IMR-90 (cell line): ENCODE measurements around the gene HYAL3. TPM values are rescaled to one million over a fixed set of nuclear protein-coding genes. Genes with fewer than 3 reads are reported as not detected.
A peak's percentile ranks its signal among the peaks of the same experiment; 100 is the strongest.

Experiments used
- ATAC-seq: fragments of 200-7000 bp; cut with Tn5 transposase; 2 replicates; pipeline ENCODE4 v1.9.1; 2020; ENCODE audit warnings: low read depth, mild to moderate bottlenecking, moderate library complexity
- BruUV-seq: library from RNA; stranded (reverse); fragments of 400-500 nt; replicated peaks from 2 replicates; lab custom pipeline; 2021; lab: Mats Ljungman, UMichigan
- CTCF ChIA-PET: fragments of 300-600 bp; formaldehyde crosslinking; extraction: SDS; loops from one replicate; lab custom pipeline; 2021; ENCODE audit warnings: antibody characterized with exemption; lab: Yijun Ruan, JAX
- POLR2A ChIA-PET: fragments of 300-600 bp; sonication (Branson Sonifier 250); formaldehyde crosslinking; loops from one replicate; lab custom pipeline; 2022; ENCODE audit warnings: antibody characterized with exemption; ENCODE audit not compliant: unreplicated experiment; lab: Charles Lee
- DNase-seq: peaks from one replicate; pipeline ENCODE4 v3.0.0; 2013
- H2AFZ ChIP-seq: replicated peaks from 2 replicates; pipeline ENCODE3; 2013; ENCODE audit warnings: low read length, mild to moderate bottlenecking; ENCODE audit not compliant: poor library complexity
- H2AK5ac ChIP-seq: 2 replicates; pipeline ENCODE4 v1.6.1; 2013; ENCODE audit warnings: low read depth, low read length, inconsistent platforms
- H2AK9ac ChIP-seq: replicated peaks from 2 replicates; pipeline ENCODE3; 2013; ENCODE audit warnings: mild to moderate bottlenecking, low read depth, low read length, moderate library complexity; ENCODE audit not compliant: poor library complexity
- H2BK120ac ChIP-seq: 2 replicates; pipeline ENCODE4 v1.6.1; 2013; ENCODE audit warnings: low read depth, low read length, inconsistent platforms
- H2BK15ac ChIP-seq: 3 replicates; pipeline ENCODE4 v1.6.1; 2013; ENCODE audit warnings: low read depth, low read length, inconsistent platforms
- H2BK20ac ChIP-seq: 2 replicates; pipeline ENCODE4 v1.6.1; 2013; ENCODE audit warnings: low read depth, mild to moderate bottlenecking, inconsistent platforms, low read length, moderate library complexity
- H2BK5ac ChIP-seq: 2 replicates; pipeline ENCODE4 v1.6.1; 2013; ENCODE audit warnings: mild to moderate bottlenecking, low read depth, low read length, inconsistent platforms; ENCODE audit not compliant: poor library complexity, severe bottlenecking
- H3K14ac ChIP-seq: replicated peaks from 2 replicates; pipeline ENCODE4 v1.6.1; 2013; ENCODE audit warnings: low read depth, low read length, inconsistent platforms
- H3K18ac ChIP-seq: 2 replicates; pipeline ENCODE4 v1.6.1; 2013; ENCODE audit warnings: low read depth, low read length, control low read depth
- H3K23ac ChIP-seq: 2 replicates; pipeline ENCODE4 v1.6.1; 2013; ENCODE audit warnings: low read depth, low read length, inconsistent platforms
- H3K27ac ChIP-seq: 2 replicates; pipeline ENCODE4 v1.5.1; 2013; ENCODE audit warnings: mild to moderate bottlenecking, control low read depth, low read length; ENCODE audit not compliant: insufficient read depth
- H3K27me3 ChIP-seq: 2 replicates; pipeline ENCODE4 v1.6.1; 2013; ENCODE audit warnings: low read length; ENCODE audit not compliant: control insufficient read depth, insufficient read depth
- H3K36me3 ChIP-seq: 2 replicates; pipeline ENCODE4 v1.6.1; 2013; ENCODE audit warnings: low read length, mixed read lengths; ENCODE audit not compliant: control insufficient read depth, insufficient read depth
- H3K4ac ChIP-seq: 2 replicates; pipeline ENCODE4 v1.6.1; 2013; ENCODE audit warnings: low read depth, low read length, inconsistent platforms
- H3K4me1 ChIP-seq: 2 replicates; pipeline ENCODE4 v1.6.1; 2013; ENCODE audit warnings: low read length, mixed read lengths; ENCODE audit not compliant: control insufficient read depth, insufficient read depth
- H3K4me2 ChIP-seq: 2 replicates; pipeline ENCODE4 v1.6.1; 2013; ENCODE audit warnings: low read depth, mild to moderate bottlenecking, control low read depth, low read length, moderate library complexity
- H3K4me3 ChIP-seq: 2 replicates; pipeline ENCODE4 v1.5.1; 2013; ENCODE audit warnings: low read depth, mild to moderate bottlenecking, control low read depth, low read length, moderate library complexity; ENCODE audit not compliant: insufficient read depth
- H3K56ac ChIP-seq: 2 replicates; pipeline ENCODE4 v1.6.1; 2013; ENCODE audit warnings: low read length, inconsistent platforms; ENCODE audit not compliant: insufficient read depth; ENCODE audit errors: extremely low read depth
- H3K79me1 ChIP-seq, 2 experiments: 2 replicates each; pipeline ENCODE4 v1.6.1; 2013; ENCODE audit warnings: low read length in 2 of 2, inconsistent platforms in 1 of 2, low read depth in 1 of 2
- H3K9ac ChIP-seq: 2 replicates; pipeline ENCODE4 v1.6.1; 2013; ENCODE audit warnings: low read depth, low read length, control low read depth
- H3K9me1 ChIP-seq: 2 replicates; pipeline ENCODE4 v1.6.1; 2013; ENCODE audit warnings: low read length, inconsistent platforms; ENCODE audit not compliant: insufficient read depth
- H3K9me3 ChIP-seq: 2 replicates; pipeline ENCODE4 v1.6.1; 2013; ENCODE audit warnings: low read length; ENCODE audit not compliant: control insufficient read depth, insufficient read depth
- H4K20me1 ChIP-seq: 2 replicates; pipeline ENCODE4 v1.6.1; 2013; ENCODE audit warnings: low read length, inconsistent platforms; ENCODE audit not compliant: insufficient read depth
- H4K5ac ChIP-seq: 2 replicates; pipeline ENCODE4 v1.6.1; 2013; ENCODE audit warnings: mild to moderate bottlenecking, low read depth, low read length, control low read depth
- H4K8ac ChIP-seq, 2 experiments: 2 replicates each; pipeline ENCODE4 v1.6.1; 2013; ENCODE audit warnings: low read depth in 2 of 2, low read length in 2 of 2, control low read depth in 1 of 2, inconsistent platforms in 1 of 2
- H4K91ac ChIP-seq: 2 replicates; pipeline ENCODE4 v1.6.1; 2013; ENCODE audit warnings: low read depth, low read length, inconsistent platforms; ENCODE audit not compliant: insufficient read depth
- BHLHE40 ChIP-seq: fragments of 150-350 bp; IDR thresholded peaks from 2 replicates; pipeline ENCODE4 v1.6.1; 2016; ENCODE audit warnings: mild to moderate bottlenecking, low read depth, low read length
- CEBPB ChIP-seq: IDR thresholded peaks from 2 replicates; pipeline ENCODE4 v1.6.1; 2012; ENCODE audit warnings: low read depth, low read length, improper control_type of control experiment
- CTCF ChIP-seq: conservative IDR thresholded peaks from 2 replicates; pipeline ENCODE4 v1.5.1; 2012; ENCODE audit warnings: mild to moderate bottlenecking, low read depth, low read length, improper control_type of control experiment
- FOS ChIP-seq: fragments of 150-350 bp; IDR thresholded peaks from 2 replicates; pipeline ENCODE4 v1.6.1; 2016; ENCODE audit warnings: low read depth, low read length
- MAFK ChIP-seq: IDR thresholded peaks from 2 replicates; pipeline ENCODE4 v1.6.1; 2012; ENCODE audit warnings: low read depth, low read length, improper control_type of control experiment
- MAZ ChIP-seq: IDR thresholded peaks from 2 replicates; pipeline ENCODE4 v1.6.1; 2012; ENCODE audit warnings: low read depth, mild to moderate bottlenecking, low read length, improper control_type of control experiment, moderate library complexity, borderline replicate concordance
- MXI1 ChIP-seq: IDR thresholded peaks from 2 replicates; pipeline ENCODE4 v1.6.1; 2012; ENCODE audit warnings: low read depth, mild to moderate bottlenecking, low read length, moderate library complexity, borderline replicate concordance
- NFE2L2 ChIP-seq: fragments of 150-350 bp; IDR thresholded peaks from 2 replicates; pipeline ENCODE4 v1.6.1; 2016; ENCODE audit warnings: low read depth, mild to moderate bottlenecking, low read length
- RCOR1 ChIP-seq: IDR thresholded peaks from 2 replicates; pipeline ENCODE4 v1.6.1; 2012; ENCODE audit warnings: mild to moderate bottlenecking, low read length, improper control_type of control experiment; ENCODE audit not compliant: insufficient replicate concordance
- RFX5 ChIP-seq: IDR thresholded peaks from 2 replicates; pipeline ENCODE4 v1.8.0; 2012; ENCODE audit warnings: low read depth, mild to moderate bottlenecking, low read length, moderate library complexity
- SMC3 ChIP-seq: fragments of 150-350 bp; IDR thresholded peaks from 2 replicates; pipeline ENCODE4 v1.6.1; 2016; ENCODE audit warnings: low read depth, mild to moderate bottlenecking, antibody characterized with exemption, low read length, moderate library complexity
- USF2 ChIP-seq: fragments of 150-350 bp; IDR thresholded peaks from 2 replicates; pipeline ENCODE4 v1.6.1; 2017; ENCODE audit warnings: mild to moderate bottlenecking, antibody characterized with exemption, low read length, low read depth
- WGBS, 2 experiments: methylation state at CpG; one replicate each; pipeline versions ENCODE4 v1.1.5 to v1.1.7; 2013; ENCODE audit warnings: missing lambda C conversion rate in 2 of 2; ENCODE audit not compliant: insufficient read length in 1 of 2; ENCODE audit errors: extremely low coverage in 2 of 2; 5-methylcytosine and 5-hydroxymethylcytosine counted together
- dilution Hi-C: fragments of 300-500 bp; cut with HindIII; formaldehyde crosslinking; loops from one replicate; pipeline ENCODE4 v1.14.3; 2018; ENCODE audit warnings: low sequenced_read_pairs; ENCODE audit not compliant: unreplicated experiment
- in situ Hi-C: fragments of 300-500 bp; cut with MboI; formaldehyde crosslinking; loops from 3 replicates; pipeline ENCODE4 v1.14.3; 2019; ENCODE audit warnings: low sequenced_read_pairs, inconsistent platforms, mixed read lengths
- intact Hi-C: fragments of 100-400 bp; cut with micrococcal nuclease; formaldehyde crosslinking; loops from 2 replicates; pipeline ENCODE4 v1.10.0; 2022
- polyA plus RNA-seq, 3 experiments: library from polyadenylated mRNA; depleted of rRNA; stranded (reverse); fragments of >200 nt; gene quantifications; 2 replicates each; pipeline ENCODE4 v1.2.3, GENCODE V29; 2012; ENCODE audit warnings: low replicate concordance in 1 of 3
- total RNA-seq: library from RNA; depleted of rRNA; stranded (reverse); fragments of >200 nt; gene quantifications from 2 replicates; pipeline ENCODE4 v1.2.3, GENCODE V29; 2012

HYAL3 gene
- total and polyA plus RNA-seq, 2 of the 4 experiments (the other 2 are of a cell fraction) = 2.7 to 5.7 TPM

GRCh38 chr3:50261505-50261904, 37.7 kb downstream of the HYAL3 start:
- H3K27me3 ChIP-seq = no peaks in the 10 kb centered on the region
- H3K4me1 ChIP-seq = peaks cover 42% of the 10 kb centered on the region
- H3K4ac ChIP-seq = peak overlapping the region; percentile 93
- no CpG with 5 or more reads among the region's 2 CpGs for WGBS, 2 experiments
- H3K4me3 ChIP-seq = no peak overlapping the region
- dilution Hi-C loops = no loop called here
- no peak overlapping the region for H2BK15ac ChIP-seq
- in situ Hi-C loops = no loop called here
- H2AK9ac ChIP-seq = peak overlapping the region; percentile 17
- H3K14ac ChIP-seq = 0 out of 2 replicates have a peak overlapping the region, but pooled peaks have one; percentile 10
- H3K9me3 ChIP-seq = no peaks in the 10 kb centered on the region
- peak overlapping the region; percentile 32 for H2BK5ac ChIP-seq
- ATAC-seq (no peak), DNase-seq (no peak)
- peak overlapping the region; percentile 26; the same call in 1 of the 2 replicates for H2BK120ac ChIP-seq
- H3K4me2 ChIP-seq = no peak overlapping the region
- peak overlapping the region; percentile 97; the same call in 1 of the 2 replicates for H3K23ac ChIP-seq
- H4K91ac ChIP-seq = peak overlapping the region; percentile 97
- no peak for TF ChIP-seq CEBPB
- no peak for TF ChIP-seq MXI1
- TF ChIP-seq SMC3 = no peak
- no peak for TF ChIP-seq BHLHE40
- TF ChIP-seq MAZ = no peak
- TF ChIP-seq NFE2L2 = no peak
- no peak for TF ChIP-seq MAFK
- no peak for TF ChIP-seq USF2
- TF ChIP-seq RCOR1 = no peak
- no peak for TF ChIP-seq CTCF
- TF ChIP-seq RFX5 = no peak
- no peak for TF ChIP-seq FOS
- H3K36me3 ChIP-seq = peaks cover 18% of the 10 kb centered on the region
- peaks cover 14 to 62% of the 10 kb centered on the region in 2 experiments for H3K79me1 ChIP-seq
- H4K20me1 ChIP-seq = peaks cover 9% of the 10 kb centered on the region; the same call in 1 of the 2 replicates
- H2BK20ac ChIP-seq = no peak overlapping the region
- peak overlapping the region; percentile 90; the same call in 1 of the 2 replicates for H3K27ac ChIP-seq
- ChIA-PET CTCF (no interaction called here), POLR2A (no interaction called here)
- H3K56ac ChIP-seq = no peak overlapping the region
- no peak overlapping the region for H2AFZ ChIP-seq
- peaks cover 24% of the 10 kb centered on the region for H3K9me1 ChIP-seq
- no TSS peak for BruUV-seq
- H3K18ac ChIP-seq = no peak overlapping the region
- 0 out of 2 replicates have a peak overlapping the region, but pooled peaks have one; percentile 28 for H4K5ac ChIP-seq
- peak overlapping the region; percentile 70 for H2AK5ac ChIP-seq
- intact Hi-C loops = loop anchor here (5.0 kb wide), 1 partner anchor 61 kb away; the partner anchor contains the start of gene HYAL2
- peak overlapping the region; percentile 76; the same call in 1 of the 2 replicates for H3K9ac ChIP-seq
- H4K8ac ChIP-seq = peak overlapping the region in 1 of 2 experiments; percentile 92; a peak in 2 of 4 replicates
